Stimulated activated CD8-positive, alpha-beta memory T cell treated with anti-CD3 and anti-CD28 coated beads, Interleukin-15, amount 100 ng/mL, for 24 hours (primary cell): ENCODE data around the gene BARHL1.
"Not testable (repeated sequence)": the region's sequence is repeated elsewhere in the genome, so short reads cannot be mapped to it uniquely, and the experiment has no call there.

Experiments used
- DNase-seq: peaks from one replicate; pipeline ENCODE4 v3.0.0-alpha.2; 2020; ENCODE audit warnings: low read depth

The BARHL1 gene

GRCh38 chr9:132556714-132557113, 25.7 kb upstream of the BARHL1 start:
- DNase-seq: no peak

DNA sequence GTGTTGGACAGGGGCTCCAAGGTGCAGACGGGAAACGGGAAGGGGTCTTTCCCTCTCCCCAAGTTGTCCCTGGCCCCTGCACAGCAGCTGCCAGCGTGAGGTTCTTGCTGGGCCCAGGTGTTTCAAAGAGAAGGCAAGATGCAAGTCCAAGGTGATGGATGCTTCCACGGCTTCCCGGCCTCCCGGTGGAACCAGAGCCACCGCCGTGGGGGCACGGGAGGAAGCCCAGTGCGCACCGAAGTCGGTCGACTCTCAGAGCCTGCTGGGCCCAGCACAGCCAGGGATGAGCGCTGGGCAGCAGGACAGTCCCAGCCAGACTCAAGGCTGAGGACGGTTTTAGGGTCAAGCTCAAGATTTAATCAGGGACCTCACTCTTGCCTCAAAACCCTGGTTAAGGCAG, 25.2 kb upstream of the BARHL1 start:
- no peak for DNase-seq

DNA sequence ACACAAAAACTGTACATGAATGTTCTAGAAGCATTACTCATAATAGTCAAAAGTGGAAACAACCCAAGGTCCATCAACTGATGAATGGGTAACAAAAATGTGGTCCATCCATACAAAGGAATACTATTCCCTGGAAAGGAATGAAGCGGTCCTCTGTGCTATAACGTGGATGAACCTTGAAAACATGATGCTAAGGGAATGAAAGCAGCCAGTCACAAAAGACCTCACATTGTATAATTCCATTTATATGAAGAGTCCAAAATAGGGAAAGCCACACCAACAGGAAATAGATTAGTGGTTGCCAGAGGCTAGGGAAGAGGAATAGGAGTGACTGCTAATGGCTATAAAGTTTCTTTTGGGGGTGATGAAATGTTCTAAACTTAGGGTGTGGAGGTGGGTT, 22.7 kb upstream of the BARHL1 start:
- DNase-seq: no peak

DNA sequence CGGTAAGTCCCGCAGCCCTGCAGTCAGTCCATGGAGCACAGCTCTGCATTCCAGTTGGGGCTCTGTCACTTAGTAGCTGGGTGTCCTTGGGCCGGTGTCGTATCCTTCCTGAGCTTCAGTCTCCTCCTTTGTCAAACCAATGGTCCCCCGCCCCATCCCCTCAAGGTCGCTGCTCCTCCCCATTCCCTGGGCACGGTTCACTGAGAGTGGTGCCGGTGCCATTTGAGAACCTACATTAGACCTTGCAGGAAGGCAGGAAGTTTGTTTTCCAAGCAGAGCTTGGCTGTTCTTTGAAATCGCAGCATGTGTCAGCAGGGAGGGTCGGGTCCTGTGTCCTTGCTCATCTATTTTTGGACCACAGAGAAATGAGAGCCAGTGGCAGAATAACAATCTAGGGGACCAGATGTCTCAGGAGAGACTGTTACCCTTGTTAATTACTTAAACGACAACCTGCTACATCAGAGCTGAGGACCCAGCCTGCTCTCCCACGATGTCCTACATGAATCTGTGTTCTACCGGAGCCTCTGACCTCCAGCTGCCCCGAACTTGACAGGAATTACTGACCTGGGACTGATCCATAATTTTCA, 21.7 kb upstream of the BARHL1 start:
- DNase-seq: no peak

DNA sequence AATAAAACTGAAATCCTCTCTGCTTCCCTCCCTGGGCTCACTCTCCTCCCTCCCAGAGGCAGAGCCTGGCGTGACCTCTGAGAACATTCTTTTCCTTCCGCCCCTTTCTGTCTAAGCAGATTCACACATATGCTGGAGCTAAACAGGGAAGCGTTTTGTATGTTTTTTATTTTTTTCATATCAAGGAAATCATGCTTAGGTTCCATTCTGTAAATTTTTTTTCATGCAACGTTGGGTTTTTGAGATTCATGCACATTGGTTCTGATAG, 20.2 kb upstream of the BARHL1 start:
- DNase-seq: no peak

DNA sequence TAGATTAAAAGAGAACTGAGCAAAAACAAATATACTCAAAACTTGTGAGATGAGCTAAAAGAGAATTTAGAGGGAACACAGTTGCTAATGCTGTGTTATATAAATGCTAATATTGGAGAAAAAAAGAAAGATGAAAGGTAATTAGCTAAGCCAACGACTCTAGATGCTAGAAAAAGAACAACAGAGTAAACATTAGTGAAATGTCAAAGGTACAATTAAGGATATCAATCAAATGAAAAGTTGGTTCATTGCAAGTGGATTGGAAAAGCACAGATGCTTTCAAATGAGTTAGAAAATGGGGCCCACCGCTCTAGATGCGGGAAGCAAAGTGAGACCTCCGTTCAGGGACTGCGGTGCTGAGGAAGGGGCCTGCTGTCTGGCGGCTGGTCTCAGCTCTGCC, 17.9 kb upstream of the BARHL1 start:
- DNase-seq: no peak

DNA sequence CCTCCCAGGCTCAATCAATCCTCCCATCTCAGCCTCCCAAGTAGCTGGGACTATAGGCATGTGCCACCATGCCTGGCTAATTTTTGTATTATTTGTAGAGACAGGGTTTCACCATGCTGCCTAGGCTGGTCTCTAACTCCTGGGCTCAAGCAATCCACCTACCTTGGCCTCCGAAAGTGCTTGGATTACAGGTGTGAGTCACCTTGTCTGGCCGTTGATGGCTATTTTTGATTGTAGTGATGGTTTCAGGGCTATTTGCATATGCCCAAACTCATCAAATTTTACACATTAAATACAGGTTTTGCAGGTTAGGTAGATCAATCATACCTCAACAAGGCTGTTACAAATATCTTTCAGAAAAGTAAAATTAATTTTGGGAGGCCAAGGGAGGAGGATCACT, 13.6 kb upstream of the BARHL1 start:
- not testable (repeated sequence) for DNase-seq

- no peak for DNase-seq
Observed at GRCh38 chr9:132571806-132572600, 10.4 kb upstream of the BARHL1 start.

GRCh38 chr9:132572921-132573320, 9.5 kb upstream of the BARHL1 start:
- DNase-seq: no peak

DNA sequence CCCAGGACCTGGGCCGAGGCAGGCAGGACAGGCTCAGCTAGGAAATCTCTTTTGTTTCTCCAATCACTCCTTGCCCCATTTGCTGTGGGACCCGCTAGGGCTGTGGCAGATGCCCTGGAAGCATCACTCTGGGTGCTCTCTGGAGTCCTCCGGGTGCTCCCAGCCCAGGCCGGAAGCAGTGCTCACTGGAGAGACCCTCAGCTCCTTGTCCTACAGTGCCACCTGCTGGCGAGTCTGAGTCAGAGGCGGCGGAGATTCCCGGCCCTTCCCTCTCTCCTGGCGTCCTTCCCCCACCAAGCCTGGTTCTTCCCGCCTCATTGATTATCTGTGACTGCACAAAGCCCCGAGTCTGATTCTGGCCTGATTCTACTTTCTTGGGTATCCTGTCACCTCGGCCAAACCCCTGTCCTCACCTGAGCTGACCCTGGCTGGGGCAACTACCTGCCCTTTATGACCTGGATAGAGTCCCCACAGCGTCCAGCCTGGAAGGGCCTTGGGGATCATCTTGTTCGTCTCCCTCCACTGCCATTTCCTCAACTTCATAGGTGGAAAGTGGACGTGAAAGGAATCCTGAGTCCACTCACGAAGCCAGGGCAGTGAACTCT, 7.3 kb upstream of the BARHL1 start:
- no peak for DNase-seq

DNA sequence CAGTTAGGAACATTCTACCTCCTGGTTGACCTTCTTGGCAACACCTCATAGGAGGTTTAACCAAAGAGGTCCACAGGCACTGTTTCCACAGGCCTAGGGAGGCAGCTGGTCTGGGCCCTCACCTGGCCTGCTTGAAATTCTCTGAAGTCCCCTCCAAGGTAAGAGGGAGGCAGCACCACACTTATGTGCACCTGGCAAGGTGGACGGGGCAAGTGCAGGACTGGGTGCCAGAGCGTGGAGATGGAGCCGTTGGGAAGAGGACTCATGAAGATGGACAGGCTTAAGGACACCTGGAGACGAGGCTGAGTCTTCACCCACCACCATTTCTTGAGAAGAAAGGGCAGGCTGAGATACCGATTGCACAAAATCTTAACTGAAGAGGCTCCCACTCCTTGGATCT, 6.6 kb upstream of the BARHL1 start:
- DNase-seq: no peak

- DNase-seq: no peak
Observed at GRCh38 chr9:132577119-132577518, 5.3 kb upstream of the BARHL1 start.

GRCh38 chr9:132578367-132578932, 4.0 kb upstream of the BARHL1 start:
- DNase-seq: no peak

- no peak for DNase-seq
Observed at GRCh38 chr9:132579427-132579798, 3.0 kb upstream of the BARHL1 start.

GRCh38 chr9:132582786-132583583, 579 bp downstream of the BARHL1 start:
- no peak for DNase-seq

DNA sequence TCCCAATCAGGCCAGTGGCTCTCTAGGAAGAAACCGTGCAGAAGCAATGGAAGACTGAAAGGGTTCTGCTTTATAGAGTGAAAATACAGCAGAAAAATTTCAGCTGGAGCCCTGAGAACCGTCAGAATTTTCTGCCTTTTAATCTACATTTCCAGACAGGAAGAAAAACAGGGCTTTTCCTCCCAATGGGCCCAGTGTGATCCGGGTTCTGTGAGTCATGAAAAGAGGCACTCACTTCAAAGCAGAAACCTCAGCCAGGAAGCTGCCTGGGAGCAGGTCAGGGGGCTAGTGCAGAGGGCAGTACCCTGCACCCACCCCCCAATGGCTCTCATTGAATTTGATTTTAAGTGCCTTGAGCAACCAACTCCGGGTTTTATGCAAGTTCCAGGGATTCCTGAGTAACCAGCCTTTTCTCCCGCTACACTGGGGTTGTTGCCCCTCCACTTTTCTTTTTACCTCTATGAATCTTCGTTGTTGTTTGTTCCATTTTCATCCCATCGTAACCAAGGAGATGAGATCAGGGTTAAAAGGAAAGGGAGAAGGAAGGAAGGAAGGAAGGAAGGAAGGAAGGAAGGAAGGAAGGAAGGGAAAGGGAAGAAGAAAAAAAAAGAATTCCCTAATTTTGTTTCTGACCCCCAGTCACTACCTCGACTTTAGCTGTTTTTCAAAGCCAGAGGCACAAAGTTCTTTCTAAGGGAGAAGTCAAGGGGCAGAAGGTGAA, 1.3 kb downstream of the BARHL1 start:
- DNase-seq: no peak

DNA sequence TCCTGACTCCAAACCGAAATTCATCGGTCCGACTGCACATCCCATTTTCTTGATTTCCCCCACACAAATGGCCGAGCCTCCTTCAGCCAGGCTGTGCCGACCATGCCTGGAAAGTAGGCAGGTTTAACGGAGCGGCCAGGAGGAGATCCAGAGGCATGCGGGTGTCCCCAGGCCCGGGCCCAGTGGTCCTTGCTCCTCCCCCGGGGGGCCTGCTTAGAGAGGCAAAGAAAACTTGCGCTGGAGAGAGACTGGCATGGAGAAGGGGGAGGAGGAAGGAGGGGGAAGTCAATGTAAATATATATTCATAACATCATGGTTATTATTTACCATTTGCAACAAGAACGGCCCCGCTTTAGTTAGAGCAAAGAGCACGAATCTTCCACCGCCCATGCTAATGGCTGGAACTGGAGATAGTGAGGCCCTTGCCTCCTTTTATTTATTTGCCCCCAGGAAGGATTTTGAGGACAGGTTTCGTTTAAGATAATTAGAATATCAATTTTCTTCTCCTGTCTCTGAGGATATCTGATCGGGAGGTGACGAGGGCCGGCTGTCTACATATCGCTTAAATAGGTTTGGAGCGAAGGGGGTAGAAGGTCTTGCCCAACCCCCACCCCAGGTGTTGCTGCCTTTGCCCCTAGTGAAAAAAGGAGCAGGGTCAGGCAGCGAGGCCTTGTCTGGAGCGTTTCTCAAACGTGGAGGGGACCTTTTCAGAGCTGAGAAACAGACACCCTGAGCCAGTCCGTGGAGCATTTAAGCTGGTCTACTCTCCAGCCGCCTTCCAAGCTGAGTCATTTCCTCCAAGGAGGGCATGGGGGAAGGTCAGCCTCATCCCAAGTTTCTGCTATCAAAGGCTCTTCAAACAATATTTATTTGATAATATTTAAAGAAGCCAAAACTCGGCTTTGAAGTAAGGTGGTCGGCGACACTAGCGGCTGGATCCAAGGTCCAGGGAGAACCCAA, 2.5 kb downstream of the BARHL1 start:
- DNase-seq: no peak

DNA sequence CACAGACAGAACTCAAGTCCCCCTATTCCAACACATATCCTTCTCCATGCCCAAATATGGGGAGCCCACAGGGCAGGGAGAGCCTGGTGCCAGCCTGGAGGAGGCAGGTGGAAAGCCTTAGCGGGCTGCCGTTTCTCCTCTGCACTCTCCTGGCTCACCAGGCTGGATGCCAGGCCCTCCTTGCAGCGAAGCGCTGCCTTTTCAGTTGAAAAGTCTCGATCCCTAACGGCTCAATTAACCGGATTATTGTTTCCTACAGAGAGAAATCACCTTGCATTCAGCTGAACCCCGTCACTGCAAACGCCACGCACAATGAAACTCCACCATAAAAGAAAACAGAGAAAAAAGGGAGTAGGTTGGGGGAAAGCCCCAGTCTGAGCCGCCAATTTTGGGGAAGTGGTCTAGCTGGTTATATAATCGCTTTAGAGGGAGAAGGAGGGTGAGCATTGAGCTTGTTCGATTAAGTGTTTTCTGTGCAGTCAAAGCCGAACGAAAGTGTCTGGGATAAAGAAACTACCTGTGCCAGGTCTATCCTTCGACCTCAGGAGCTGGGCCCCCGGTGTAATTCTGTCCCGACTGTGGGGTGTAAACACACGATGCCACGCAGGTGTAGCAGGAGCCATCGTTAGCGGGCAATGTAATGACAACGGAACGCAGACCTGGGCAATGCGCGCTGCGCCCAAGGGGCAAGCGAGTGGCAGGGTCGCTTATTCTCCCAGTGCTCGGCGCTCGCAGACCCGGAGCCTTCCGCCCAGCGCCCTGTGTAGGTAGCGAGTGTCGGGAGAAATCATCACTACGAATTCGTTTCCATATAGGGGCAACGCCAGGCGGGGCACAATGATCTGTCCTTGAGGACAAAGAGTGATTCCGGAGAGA, 3.8 kb downstream of the BARHL1 start:
- no peak for DNase-seq

DNA sequence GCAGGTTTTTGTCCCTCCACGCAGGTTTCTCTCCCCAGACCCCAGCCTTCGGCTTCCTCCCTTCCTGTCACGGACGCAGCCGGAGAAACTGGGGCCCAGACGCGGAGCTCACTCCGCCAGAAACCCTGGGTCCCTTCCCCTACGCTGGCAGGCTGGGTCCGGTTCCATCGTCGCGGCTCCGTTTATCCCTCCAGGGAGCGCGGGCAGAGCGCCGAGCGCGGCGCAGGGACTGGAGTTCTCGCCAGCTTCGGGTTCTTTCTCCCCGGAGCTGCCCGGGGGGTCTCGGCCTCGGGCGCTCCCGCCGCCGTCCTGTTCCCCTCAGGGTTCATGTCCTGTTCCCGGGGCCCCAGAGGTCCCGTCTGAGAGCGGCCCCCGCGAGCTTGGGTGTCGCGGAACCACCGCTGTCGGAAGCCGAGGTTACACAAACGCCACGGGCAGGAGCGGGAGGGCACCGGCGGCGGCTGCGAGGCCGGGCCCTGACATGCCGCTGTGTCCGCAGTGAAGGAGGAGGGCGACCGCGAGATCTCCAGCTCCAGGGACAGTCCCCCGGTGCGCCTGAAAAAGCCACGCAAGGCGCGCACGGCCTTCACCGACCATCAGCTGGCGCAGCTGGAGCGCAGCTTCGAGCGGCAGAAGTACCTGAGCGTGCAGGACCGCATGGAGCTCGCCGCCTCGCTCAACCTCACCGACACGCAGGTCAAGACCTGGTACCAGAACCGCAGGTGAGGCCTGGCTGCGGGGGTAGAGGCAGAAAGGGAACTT, 4.6 kb downstream of the BARHL1 start:
- DNase-seq: no peak
